Measurements from ENCODE around the gene WDR5. TPM values are rescaled to one million over a fixed set of nuclear protein-coding genes. Genes with fewer than 3 reads are reported as not detected.
A peak's percentile ranks its signal among the peaks of the same experiment; 100 is the strongest.
"Not testable (repeated sequence)": the region's sequence is repeated elsewhere in the genome, so short reads cannot be mapped to it uniquely, and the experiment has no call there.

Gene WDR5
- 18.2 TPM for total RNA-seq
- long read RNA-seq, transcript WDR5-201 (14 exons, 3,151 nt) = major isoform, 9 of 12 reads
- long read RNA-seq, partial matches to known transcripts = 2 of 12 reads
- long read RNA-seq, other reads (novel, unspliced or antisense) = 1 of 12 reads

DNA sequence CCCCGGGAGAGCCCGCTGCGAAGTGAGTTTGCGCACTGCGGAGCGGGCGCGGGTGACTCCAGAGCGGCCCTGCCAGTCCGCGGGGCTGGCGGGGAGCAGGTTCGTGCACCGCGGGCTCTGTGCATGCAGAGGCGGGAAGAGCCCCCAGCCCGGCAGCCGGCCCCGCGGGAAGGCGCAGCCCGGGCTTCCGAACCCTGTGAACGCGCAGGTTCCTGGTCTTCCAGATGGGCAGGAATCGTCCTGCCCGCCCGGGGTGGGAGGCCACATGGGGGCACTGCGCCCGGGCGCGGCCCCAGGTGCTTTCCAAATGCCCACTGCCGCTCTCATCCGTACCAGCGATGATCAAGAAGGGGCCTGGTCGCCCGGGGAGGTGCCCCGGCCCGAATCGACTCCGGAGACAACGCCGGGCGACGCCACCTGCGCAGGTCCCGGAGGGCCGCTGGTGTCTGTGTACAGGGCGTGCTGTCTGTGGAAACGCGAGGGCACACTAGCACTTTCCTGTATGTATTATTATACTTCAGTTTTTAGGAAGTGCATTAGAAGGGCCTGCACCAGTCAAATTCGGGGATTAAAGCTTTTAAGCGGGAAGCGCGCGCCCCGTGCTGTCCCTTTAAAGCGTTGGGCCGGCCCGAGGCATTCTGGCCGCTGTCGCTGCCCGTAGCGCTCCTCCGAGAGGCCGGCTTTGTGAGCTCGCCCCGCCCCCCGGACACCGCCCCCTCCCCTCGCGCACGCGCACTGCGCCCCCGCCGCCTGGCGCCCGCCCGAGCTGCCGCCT is at the start of gene WDR5:
Gene WDR5, plus strand, starts transcription at position 740 of the 775 bp plus-strand sequence. CDS start 3,796 bp downstream, outside the sequence.
- intact Hi-C loops (cut with DNase I) = loop anchor here (2.0 to 5.0 kb wide), 2 partner anchors 67 to 88 kb away; partner anchors contain the start of gene BRD3
- DNase-seq (ENCODE audit: missing footprints) (peak; percentile 96), ATAC-seq (peak; percentile 86)

DNA sequence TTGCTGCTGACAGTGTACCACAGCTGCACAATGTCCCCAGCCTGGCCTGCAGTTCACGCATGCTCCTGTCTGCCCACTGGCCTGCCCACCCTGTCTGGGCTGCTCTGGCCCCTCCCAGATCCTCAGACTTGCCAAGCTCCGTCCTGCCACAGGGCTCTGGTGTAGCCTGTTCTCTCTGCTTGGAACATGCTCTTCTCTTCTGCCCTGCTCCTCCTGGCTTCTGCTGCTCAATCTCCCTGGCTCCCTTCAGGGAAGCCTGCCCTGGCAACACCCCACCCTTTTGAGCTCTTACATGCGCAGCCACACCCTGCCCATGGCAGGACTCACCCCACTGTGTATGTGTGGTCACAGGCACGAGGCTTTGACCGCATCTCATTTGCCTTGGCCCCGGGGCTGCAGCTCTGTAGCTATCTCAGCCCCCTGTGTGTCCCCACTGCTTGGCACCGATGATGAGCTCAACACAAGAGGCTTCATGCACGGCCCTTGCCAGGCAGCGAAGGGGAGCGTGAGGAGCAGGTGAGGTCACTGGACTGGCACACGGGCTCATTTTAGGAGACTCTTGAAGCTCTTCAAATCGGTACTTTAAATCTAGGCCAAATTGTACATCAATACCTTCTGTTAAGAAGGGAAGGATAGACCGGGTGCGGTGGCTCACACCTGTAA is 47.7 kb upstream of the WDR5 start:
- intact Hi-C loops (cut with DNase I) = no loop called here
- no peak for DNase-seq (ENCODE audit: missing footprints)
- no peak for ATAC-seq

DNA sequence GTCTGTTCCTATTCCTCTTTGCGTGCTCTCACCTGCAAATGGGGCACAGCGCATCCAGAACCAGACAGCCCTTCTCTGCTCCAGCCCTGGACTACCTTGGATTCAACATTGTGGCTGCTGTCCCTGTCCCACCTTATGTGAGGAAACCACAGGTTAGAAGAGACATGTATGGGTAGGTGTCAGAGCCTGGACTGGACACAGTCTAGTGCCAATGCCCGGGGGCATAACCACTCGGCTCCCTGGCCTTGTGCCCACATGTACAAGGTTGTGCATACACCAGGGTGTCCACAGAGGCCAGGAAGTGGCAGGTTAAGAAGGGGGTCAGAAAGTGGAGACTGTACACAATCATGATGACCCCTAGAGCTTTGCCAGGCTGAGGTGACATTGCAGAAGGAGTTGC is 45.9 kb upstream of the WDR5 start:
- DNase-seq (ENCODE audit: missing footprints) = no peak
- ATAC-seq = no peak
- intact Hi-C loops (cut with DNase I) = no loop called here

DNA sequence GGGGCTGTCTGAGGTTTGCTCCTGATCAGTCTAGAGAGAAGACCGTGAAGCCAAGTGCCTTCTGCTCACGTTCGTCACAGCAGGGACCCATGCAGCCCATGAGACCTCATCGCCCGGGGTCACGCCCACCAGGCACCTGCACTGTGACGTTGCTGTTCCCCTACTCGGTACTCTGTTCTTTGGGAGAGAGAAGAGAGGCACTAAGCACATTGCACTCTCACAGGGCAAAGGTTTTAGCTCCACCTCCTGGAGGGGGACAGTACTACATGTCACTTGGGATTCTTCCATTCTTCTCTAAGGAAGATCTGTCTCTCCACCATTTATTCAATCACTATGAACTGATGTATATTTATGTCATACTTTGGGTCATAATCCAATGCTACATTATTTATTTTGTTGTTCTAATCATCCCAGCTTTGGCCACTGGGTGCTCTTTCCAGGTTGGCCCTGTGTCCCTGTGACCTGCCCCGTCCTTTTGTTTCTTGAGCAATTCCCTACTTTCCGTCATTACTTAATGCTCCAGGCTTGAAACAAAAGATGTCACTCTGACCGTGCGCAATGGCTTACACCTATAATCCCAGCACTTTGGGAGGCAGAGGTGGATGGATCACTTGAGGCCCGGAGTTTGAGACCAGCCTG is 36.6 kb upstream of the WDR5 start:
- intact Hi-C loops (cut with DNase I) = loop anchor here (5.0 kb wide), 1 partner anchor 317 kb away; no protein-coding TSS in a partner anchor
- DNase-seq (ENCODE audit: missing footprints) = no peak
- no peak for ATAC-seq

DNA sequence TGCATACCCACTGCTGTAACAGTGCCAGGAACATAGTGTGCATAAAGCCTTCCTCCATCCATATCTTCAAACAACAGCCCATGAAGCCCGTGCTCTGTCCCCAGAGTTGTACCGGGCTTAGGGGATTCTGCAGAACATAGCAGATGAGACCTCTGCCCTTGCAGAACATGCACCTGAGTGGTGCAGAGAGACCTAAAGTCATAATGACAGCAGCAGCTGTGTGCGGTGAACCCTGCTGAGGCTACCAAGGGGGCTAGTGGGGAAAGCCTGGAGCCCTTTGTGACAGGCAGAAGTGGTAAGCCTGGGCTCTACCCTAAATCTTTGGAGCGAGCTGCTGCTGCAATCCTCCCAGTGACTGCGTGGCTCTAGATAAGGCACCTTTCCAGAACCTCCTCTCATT is 35.8 kb upstream of the WDR5 start:
- intact Hi-C loops (cut with DNase I) = no loop called here
- ATAC-seq = no peak
- no peak for DNase-seq (ENCODE audit: missing footprints)

DNA sequence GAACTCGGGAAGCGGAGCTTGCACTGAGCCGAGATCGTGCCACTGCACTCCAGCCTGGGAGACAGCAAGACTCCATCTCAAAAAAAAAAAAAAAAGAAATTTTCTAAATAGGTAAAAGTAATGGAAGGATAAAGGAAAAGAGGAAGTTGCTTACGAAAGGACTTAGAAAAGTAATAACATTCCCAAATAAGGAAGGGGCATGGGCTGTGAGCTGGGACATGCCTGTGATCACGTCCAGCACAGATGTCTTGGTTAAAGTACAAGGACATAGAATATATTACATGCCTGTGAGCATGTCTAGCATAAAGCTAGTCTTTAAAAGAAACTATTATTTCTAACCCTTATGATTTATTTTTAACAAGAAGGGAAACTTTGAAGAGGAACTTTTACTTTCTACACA is 34.7 kb upstream of the WDR5 start:
- ATAC-seq; DNase-seq (ENCODE audit: missing footprints); intact Hi-C loops (cut with DNase I): not testable (repeated sequence)

DNA sequence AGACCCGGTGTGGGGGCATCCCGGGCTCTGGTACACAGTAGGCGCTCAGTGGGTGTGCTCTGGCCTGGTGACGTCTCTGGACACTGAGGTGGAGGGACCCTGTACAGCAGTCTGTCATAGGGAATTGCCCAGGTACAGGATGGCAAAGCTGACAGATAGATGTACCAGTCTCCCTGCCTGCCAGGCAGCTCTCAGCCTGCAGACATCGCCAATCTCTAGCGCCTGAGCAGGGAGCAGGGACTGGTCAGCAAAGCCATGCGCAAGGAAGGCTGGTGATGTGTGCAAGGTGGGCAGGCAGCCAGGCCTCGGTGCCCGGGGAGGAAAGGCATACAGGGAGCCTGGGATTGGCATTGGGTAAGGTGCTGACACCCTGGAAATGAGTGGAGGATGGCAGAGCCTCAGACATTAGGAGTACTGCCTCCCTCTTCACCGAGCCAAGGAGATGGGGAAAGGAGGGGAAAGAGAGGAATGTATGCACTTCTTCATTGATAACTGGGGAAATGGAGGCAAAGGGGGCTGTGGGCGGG is 34.2 kb upstream of the WDR5 start:
- ATAC-seq (no peak), DNase-seq (ENCODE audit: missing footprints) (no peak)
- intact Hi-C loops (cut with DNase I) = no loop called here

DNA sequence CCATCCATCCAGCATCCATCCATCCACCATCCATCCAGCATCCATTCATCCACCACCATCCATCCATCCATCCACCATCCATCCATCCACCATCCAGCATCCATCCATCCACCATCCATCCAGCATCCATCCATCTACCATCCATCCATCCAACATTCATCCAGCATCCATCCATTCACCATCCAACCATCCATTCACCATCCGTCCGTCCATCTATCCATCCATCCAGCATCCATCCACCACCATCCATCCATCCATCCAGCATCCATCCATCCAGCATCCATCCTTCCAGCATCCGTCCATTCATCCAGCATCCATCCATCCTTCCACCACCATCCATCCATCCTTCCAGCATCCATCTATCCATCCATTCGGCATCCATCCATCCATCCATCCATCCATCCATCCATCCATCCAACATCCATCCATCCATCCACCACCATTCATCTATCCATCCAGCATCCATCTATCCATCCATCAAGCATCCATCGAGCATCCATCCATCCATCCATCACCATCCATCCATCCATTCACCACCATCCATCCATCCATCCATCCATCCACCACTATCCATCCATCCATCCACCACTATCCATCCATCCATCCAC is 32.4 kb upstream of the WDR5 start:
- ATAC-seq (no peak), DNase-seq (ENCODE audit: missing footprints) (no peak)
- intact Hi-C loops (cut with DNase I) = no loop called here

DNA sequence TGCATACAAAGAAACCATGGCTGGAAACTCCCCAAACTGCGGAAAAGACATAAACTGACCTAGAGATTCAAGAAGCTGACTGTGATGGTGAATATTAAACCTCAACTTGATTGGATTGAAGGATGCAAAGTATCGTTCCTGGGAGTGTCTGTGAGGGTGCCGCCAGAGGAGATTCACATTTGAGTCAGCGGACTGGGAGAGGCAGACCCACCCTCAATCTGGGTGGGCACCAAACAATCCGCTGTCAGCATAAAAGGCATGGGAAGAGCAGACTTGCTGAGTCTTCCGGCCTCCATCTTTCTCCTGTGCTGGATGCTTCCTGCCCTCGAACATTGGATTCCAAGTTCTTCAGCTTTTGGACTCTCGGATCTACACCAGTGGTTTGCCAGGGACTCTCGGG is 24.8 kb upstream of the WDR5 start:
- intact Hi-C loops (cut with DNase I) = no loop called here
- ATAC-seq (no peak), DNase-seq (ENCODE audit: missing footprints) (no peak)

DNA sequence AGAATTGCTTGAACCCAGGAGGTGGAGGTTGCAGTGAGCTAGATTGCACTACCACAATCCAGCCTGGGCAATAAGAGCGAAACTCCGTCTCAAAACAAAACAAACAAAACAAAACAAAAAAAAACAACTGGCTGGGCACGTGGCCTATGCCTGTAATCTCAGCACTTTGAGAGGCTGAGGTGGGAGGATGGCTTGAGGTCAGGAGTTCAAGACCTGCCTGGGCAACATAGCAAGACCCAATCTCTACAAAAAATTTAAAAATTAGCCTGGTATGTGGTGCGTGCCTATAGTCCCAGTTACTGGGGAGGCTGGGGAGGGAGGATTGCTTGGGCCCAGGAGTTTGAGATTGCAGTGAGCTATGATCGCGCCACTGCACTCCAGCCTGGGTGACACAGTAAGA is 23.3 kb upstream of the WDR5 start:
- DNase-seq (ENCODE audit: missing footprints) = no peak
- no peak for ATAC-seq
- intact Hi-C loops (cut with DNase I) = no loop called here

DNA sequence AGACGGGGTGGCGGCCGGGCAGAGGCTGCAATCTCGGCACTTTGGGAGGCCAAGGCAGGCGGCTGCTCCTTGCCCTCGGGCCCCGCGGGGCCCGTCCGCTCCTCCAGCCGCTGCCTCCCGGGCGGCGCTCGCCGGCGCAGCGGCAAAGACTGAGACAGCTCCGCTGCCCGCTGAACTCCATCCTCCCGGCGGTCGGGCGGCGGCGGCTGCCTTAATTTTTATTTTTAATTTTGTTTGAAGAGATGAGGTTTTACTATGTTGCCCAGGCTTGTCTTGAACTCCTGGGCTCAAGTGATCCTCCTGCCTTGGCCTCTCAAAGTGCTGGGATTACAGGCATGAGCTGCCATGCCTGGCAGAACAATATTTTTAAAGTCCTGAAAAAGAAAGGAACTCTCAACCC is 16.9 kb upstream of the WDR5 start:
- intact Hi-C loops (cut with DNase I); ATAC-seq; DNase-seq (ENCODE audit: missing footprints): not testable (repeated sequence)

DNA sequence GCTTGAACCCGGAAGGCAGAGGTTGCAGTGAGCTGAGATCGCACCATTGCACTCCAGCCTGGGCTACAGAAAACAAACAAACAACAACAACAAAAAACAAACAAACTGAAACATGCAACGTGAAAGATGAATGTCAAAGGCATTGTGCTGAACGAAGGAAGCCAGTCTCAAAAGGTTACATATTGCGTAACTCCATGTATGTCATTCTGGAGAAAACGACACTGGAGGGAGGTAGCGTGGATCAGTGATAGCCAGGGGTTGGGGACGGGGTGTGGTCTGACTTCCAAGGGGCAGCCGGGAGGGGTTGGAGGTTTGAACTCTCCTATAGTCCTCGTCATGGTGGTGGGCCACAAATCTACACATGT is 12.1 kb upstream of the WDR5 start:
- ATAC-seq = no peak
- intact Hi-C loops (cut with DNase I) = no loop called here
- DNase-seq (ENCODE audit: missing footprints) = no peak

DNA sequence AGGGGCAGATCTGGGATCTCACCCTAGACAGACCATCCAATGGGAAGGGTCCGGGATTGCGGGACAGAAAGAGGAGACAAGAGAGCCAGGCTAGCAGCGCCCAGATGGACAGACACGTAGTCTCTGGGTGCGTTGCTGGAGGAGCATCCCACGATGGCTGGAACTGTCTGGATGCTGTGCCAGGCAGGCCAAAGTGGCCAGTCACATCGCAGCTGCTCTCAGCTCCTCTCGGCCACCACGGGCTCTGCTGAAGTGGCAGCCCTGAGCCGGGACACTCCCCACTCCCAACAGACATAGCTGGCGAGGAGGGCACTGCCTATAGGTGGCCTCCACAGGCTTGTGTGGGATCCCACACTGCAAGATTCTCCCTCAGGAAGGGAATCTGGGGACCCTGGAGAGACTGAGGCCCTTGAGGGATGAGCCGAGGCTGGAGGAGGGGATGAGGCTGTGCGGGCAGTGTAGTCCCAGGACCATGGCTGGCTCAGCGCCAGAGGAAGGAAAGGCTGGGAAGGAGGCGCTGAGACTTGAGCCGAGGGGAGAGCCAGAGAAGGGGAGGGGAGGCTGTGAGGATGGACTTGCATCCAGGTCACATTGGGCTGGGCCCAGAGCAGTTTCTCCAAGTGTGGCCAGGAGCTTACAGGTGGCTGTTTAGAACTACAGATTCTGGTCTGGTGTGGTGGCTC is 10.3 kb upstream of the WDR5 start:
- intact Hi-C loops (cut with DNase I) = no loop called here
- DNase-seq (ENCODE audit: missing footprints) = no peak
- ATAC-seq = no peak

DNA sequence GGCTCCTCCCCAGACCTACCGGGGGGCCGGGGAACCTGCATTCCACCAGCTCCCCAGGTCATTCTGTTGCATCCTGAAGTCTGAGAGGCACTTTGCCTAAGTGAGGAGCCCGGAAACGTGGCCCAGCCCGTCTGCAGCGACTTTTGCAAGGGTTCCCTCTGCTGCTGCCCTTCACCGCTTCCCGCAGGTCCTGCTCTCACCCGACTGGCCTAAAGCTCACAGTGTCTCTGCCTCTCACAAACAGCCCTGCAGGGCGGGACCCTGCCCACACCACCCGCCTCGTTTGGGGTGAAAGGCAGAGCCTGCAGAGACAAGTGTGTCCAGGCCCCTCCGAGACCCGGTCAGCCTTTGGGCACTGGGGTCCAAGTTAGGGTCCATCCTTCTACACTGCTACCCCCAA is 9.5 kb upstream of the WDR5 start:
- DNase-seq (ENCODE audit: missing footprints) = no peak

DNA sequence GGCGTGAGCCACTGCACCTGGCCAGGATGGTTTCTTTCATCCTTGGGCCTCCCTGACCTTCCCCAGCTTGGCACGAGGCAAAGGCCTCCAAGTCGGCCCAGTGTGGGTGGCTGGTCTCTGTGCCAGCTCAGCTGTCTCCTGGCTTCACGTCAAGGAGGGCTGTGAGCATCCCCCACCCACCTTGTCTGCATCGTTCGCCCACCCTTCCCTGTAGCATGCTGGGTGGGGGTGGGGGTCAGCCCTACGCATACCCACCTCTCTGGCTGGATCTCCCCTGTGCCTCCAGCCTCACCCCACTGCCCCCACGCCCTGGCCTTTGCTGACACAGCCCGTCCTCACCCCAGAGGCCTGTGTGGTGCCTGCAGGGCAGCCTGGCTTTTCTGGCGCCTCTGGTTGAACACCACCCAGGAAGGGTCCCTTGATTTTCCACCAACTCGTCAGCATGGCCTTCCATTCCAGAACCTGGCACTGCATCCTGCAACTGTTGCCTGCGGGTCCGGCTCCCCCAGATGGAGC is 8.8 kb upstream of the WDR5 start:
- DNase-seq (ENCODE audit: missing footprints) (no peak), ATAC-seq (no peak)
- intact Hi-C loops (cut with DNase I) = no loop called here

More for the DNA sequence above, 9.5 kb upstream of the WDR5 start:
- intact Hi-C loops (cut with DNase I) = no loop called here
- no peak for ATAC-seq

DNA sequence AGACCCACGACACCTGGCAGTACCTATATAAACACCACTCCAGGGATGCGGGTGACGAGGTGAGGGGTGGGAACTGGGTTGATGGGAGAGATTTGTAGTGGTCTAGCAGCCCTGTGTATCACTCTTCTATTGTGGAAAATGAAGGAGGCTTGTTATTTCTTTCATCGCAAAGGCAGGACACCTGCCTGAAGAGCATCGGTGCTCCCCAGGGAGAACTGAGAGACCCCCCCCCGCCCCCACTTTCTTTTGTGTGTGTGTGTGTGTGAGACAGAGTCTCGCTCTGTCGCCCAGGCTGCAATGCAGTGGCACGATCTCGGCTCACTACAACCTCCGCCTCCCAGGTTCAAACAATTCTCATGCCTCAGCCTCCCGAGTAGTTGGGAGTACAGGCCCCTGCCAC is 8.3 kb upstream of the WDR5 start:
- intact Hi-C loops (cut with DNase I) = no loop called here
- DNase-seq (ENCODE audit: missing footprints) (no peak), ATAC-seq (no peak)

DNA sequence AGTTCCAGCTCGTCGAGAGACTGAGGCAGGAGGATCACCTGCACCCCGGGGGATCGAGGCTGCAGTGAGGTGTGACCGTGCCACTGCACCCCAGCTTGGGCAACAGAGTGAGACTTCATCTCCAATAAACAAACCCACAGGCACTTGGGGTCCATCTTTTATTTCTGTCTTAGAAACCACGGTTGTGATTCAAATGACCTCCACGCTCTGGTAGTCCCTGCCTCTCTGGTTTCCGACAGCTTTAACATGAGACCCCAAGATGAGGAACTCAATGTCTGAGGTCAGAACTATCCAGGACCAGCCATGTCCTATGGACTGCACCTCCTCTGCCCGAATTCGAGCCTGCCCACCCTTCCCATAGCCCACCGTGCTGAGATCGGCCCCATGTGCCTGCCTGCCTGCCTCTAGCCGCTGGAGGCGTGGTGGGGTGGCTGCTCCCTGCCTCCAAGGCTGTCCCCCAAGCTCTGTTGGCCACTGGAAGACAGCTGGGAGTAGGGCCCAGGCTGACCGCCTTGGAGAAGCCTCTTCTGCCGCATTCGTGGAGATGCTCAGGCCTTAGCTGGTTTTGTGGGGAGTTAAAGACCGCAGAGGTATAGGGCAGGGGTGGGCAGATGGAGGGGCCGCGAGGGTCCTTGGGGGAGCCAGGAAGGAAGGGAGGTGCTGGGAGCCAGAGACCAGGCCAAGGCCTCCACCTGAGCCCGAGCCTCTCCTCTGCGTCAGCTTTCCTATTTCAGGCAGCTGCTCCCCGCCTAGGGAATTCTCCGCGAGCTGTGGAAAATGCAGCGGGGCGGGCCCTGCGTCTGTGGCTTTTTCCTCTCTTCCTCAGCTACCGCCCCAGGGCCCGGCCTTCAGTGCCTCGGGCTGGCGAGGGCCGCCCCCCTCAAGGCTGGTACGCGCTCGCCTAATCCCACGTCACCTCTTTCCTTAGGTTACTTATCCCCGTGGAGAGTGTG is 6.9 kb upstream of the WDR5 start:
- no peak for DNase-seq (ENCODE audit: missing footprints)
- no peak for ATAC-seq
- intact Hi-C loops (cut with DNase I) = no loop called here

All from Right ventricle myocardium inferior (tissue), 1 donor.